ENCODE data around the gene POR.

GRCh38 chr7:75955331-75955955 lies 40.5 kb downstream of the POR start:
- no peak for TF ChIP-seq CTBP1 (IDR thresholded peaks at IDR 0.05; ENCODE audit: borderline replicate concordance)
- TF ChIP-seq ELF4 (IDR thresholded peaks at IDR 0.05) = no peak
- no peak for TF ChIP-seq NFRKB (IDR thresholded peaks at IDR 0.05)
- TF ChIP-seq FOXM1 (IDR thresholded peaks at IDR 0.05; ENCODE audit: borderline replicate concordance) = no peak
- no peak for TF ChIP-seq SUZ12 (IDR thresholded peaks at IDR 0.05)
- no peak for TF ChIP-seq TARDBP (IDR thresholded peaks at IDR 0.05)
- no peak for TF ChIP-seq BHLHE40 (IDR thresholded peaks at IDR 0.05; ENCODE audit: borderline replicate concordance)
- TF ChIP-seq LEF1 (IDR thresholded peaks at IDR 0.05; ENCODE audit: borderline replicate concordance) = no peak
- no peak for TF ChIP-seq PKNOX1 (IDR thresholded peaks at IDR 0.05)
- no peak for TF ChIP-seq ZNF384 (IDR thresholded peaks at IDR 0.05)
- TF ChIP-seq L3MBTL2 (conservative IDR thresholded peaks at IDR 0.05) = no peak
